Hepatocyte (in vitro differentiated cells): Measurements from ENCODE around the gene TMEM131L. TPM values are rescaled to one million over a fixed set of nuclear protein-coding genes. Genes with fewer than 3 reads are reported as not detected.

ENCODE experiments used
- DNase-seq: peaks from one replicate; pipeline ENCODE4 v3.0.0-alpha.2; 2016; ENCODE audit warnings: low spot score
- H2AFZ ChIP-seq: fragments of 200-600 bp; sonication (generic); 2 replicates; pipeline ENCODE4 v1.6.0; 2016; ENCODE audit warnings: antibody characterized with exemption, mild to moderate bottlenecking
- H3K27ac ChIP-seq: fragments of 200-600 bp; sonication (generic); 2 replicates; pipeline ENCODE4 v1.5.1; 2016; ENCODE audit warnings: mild to moderate bottlenecking
- H3K27me3 ChIP-seq: fragments of 200-600 bp; sonication (generic); 2 replicates; pipeline ENCODE4 v1.6.1; 2016
- H3K36me3 ChIP-seq: fragments of 200-600 bp; sonication (generic); replicated peaks from 2 replicates; pipeline ENCODE4 v1.5.1; 2016; ENCODE audit warnings: low read depth; ENCODE audit not compliant: insufficient read depth
- H3K4me1 ChIP-seq: fragments of 200-600 bp; sonication (generic); 2 replicates; pipeline ENCODE4 v1.5.1; 2016; ENCODE audit warnings: mild to moderate bottlenecking, moderate library complexity; ENCODE audit not compliant: insufficient read depth
- H3K4me2 ChIP-seq: fragments of 200-600 bp; sonication (generic); 2 replicates; pipeline ENCODE4 v1.6.0; 2016
- H3K4me3 ChIP-seq: fragments of 200-600 bp; sonication (generic); 2 replicates; pipeline ENCODE4 v1.5.1; 2016; ENCODE audit warnings: mild to moderate bottlenecking
- H3K79me2 ChIP-seq: fragments of 200-600 bp; sonication (generic); 2 replicates; pipeline ENCODE4 v1.6.0; 2017; ENCODE audit warnings: mild to moderate bottlenecking
- H3K9me2 ChIP-seq: fragments of 200-600 bp; sonication (generic); replicated peaks from 2 replicates; pipeline ENCODE4 v1.6.0; 2017; ENCODE audit warnings: mild to moderate bottlenecking; ENCODE audit not compliant: insufficient read depth
- H3K9me3 ChIP-seq: fragments of 200-600 bp; sonication (generic); 2 replicates; pipeline ENCODE4 v1.5.1; 2016; ENCODE audit warnings: low read depth, mild to moderate bottlenecking
- H4K20me1 ChIP-seq: fragments of 200-600 bp; sonication (generic); 2 replicates; pipeline ENCODE4 v1.6.0; 2016; ENCODE audit warnings: mild to moderate bottlenecking; ENCODE audit not compliant: insufficient read depth, poor library complexity, severe bottlenecking
- EZH2 ChIP-seq: fragments of 200-600 bp; sonication (generic); IDR thresholded peaks from 2 replicates; pipeline ENCODE4 v1.6.1; 2016; ENCODE audit warnings: antibody characterized with exemption, mild to moderate bottlenecking, borderline replicate concordance
- EZH2phosphoT487 ChIP-seq: fragments of 200-600 bp; sonication (generic); IDR thresholded peaks from one replicate; pipeline ENCODE4 v1.6.1; 2018; ENCODE audit warnings: antibody characterized with exemption, mild to moderate bottlenecking, low read depth, moderate library complexity; ENCODE audit not compliant: unreplicated experiment, severe bottlenecking
- WGBS: methylation state at CpG from one replicate; pipeline ENCODE4 v1.1.6; 2016; ENCODE audit warnings: low lambda C conversion rate; ENCODE audit errors: missing lambda C conversion rate; 5-methylcytosine and 5-hydroxymethylcytosine counted together
- polyA plus RNA-seq: library from polyadenylated mRNA; unstranded; fragments of >200 nt; fragmentation: Nextera tagmentation; extraction: Ambion mirVana; gene quantifications from 2 replicates; pipeline ENCODE4 v1.2.1, GENCODE V29; 2016
- total RNA-seq: library from RNA; depleted of rRNA; stranded (reverse); fragments of >200 nt; gene quantifications from 2 replicates; pipeline ENCODE4 v1.2.3, GENCODE V29; 2014
- TF ChIP-seq, protein P1 (sequence below): fragments of 200-600 bp; sonication (generic); IDR thresholded peaks from 2 replicates; pipeline ENCODE4 v1.5.1; 2016; ENCODE audit warnings: antibody characterized with exemption, mild to moderate bottlenecking; ENCODE audit not compliant: poor library complexity

The TMEM131L gene
- total and polyA plus RNA-seq, 2 experiments from 2014 or later, result 6.3 to 10.5 TPM

DNA sequence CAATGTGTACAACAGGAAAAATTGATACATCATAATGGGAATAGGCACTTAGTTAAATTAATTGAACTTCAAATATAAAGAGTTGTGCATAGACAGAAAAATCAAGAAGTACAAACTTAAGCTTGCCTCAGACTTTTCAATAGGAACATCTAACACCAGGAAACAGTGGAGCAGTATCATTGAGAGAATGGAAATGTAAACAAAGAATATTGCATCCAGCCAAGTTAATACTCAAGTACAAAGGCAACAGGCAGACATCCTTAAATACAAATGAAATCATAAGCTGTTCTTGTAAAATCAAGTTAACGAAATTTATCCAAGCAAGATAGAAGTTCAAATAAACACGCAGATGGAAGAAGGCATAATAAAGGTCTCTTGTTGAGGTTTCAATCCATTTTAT lies 146.7 kb downstream of the TMEM131L start:
- DNase-seq, result no peak
- WGBS, result 84% methylated on average over 2 of the region's 2 CpGs
- Histone ChIP-seq H3K27ac (no peak overlapping the region), H3K79me2 (no peaks in the 10 kb centered on the region), H3K4me1 (no peaks in the 10 kb centered on the region), H3K9me2 (no peaks in the 10 kb centered on the region), H3K27me3 (no peaks in the 10 kb centered on the region), H4K20me1 (no peaks in the 10 kb centered on the region), H2AFZ (no peak overlapping the region), H3K4me2 (no peak overlapping the region), H3K9me3 (no peaks in the 10 kb centered on the region), H3K36me3 (no peaks in the 10 kb centered on the region), H3K4me3 (no peak overlapping the region)
- TF ChIP-seq EZH2phosphoT487, result no peak
- TF ChIP-seq, protein P1, sequence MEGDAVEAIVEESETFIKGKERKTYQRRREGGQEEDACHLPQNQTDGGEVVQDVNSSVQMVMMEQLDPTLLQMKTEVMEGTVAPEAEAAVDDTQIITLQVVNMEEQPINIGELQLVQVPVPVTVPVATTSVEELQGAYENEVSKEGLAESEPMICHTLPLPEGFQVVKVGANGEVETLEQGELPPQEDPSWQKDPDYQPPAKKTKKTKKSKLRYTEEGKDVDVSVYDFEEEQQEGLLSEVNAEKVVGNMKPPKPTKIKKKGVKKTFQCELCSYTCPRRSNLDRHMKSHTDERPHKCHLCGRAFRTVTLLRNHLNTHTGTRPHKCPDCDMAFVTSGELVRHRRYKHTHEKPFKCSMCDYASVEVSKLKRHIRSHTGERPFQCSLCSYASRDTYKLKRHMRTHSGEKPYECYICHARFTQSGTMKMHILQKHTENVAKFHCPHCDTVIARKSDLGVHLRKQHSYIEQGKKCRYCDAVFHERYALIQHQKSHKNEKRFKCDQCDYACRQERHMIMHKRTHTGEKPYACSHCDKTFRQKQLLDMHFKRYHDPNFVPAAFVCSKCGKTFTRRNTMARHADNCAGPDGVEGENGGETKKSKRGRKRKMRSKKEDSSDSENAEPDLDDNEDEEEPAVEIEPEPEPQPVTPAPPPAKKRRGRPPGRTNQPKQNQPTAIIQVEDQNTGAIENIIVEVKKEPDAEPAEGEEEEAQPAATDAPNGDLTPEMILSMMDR, result no peak
- TF ChIP-seq EZH2, result no peak

DNA sequence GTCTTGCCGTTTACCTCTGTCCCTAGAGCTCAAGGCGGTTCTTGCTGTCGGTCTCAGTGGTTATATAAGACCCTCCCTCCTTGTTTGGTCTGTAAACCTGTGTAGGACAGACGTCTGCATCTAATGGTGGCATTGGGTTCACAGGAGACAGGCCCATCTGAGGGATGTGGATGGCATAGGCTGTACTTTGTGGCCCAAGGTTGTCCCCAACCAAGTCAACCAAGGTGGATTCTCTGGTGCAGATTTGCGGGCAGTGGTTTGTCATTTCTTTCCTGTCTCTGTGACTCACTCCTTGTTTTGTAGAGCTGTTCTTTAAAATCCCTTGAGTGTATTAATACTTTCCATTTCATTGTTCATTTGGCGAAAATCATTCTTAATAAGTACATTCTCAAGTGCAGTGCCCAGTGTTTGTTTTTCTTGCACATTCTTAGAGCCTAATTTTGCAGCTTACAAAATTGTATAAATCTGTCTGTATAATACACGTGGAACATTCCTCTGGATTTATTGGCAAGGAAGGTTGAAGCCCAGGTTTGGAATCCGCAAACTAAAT lies 149.9 kb downstream of the TMEM131L start:
- H3K9me3 ChIP-seq, result no peaks in the 10 kb centered on the region
- 93% methylated on average over 8 of the region's 8 CpGs for WGBS
- H3K27ac ChIP-seq, result no peak overlapping the region

DNA sequence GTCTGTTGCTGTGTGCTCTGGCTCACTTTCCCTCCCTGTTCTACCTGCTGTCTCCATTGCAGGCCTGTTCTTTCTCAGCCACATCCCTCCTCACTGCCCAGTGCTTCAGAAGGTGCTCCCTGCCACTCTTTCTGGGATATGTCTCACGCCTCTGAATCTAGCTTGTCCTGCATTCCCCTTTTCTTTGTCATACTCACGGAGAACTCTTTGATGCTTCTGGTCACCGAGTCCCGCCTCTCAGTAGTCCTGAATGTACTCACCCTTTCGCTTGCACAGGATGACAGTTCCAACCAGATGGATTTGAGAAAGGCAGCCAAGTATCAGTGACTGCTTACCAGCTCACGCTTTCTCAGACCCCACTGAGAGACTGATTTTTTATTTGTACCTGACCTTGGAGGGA lies 152.7 kb downstream of the TMEM131L start:
- Histone ChIP-seq H2AFZ (no peak overlapping the region), H3K4me3 (no peak overlapping the region), H3K9me3 (no peaks in the 10 kb centered on the region), H4K20me1 (no peaks in the 10 kb centered on the region), H3K4me1 (no peaks in the 10 kb centered on the region), H3K9me2 (no peaks in the 10 kb centered on the region), H3K27ac (no peak overlapping the region), H3K36me3 (no peaks in the 10 kb centered on the region), H3K79me2 (no peaks in the 10 kb centered on the region), H3K4me2 (no peak overlapping the region), H3K27me3 (no peaks in the 10 kb centered on the region)
- no peak for DNase-seq
- WGBS, result 68% methylated on average over 6 of the region's 6 CpGs
- TF ChIP-seq EZH2phosphoT487 (no peak), EZH2 (no peak)
- TF ChIP-seq, protein P1, result no peak

More for the DNA sequence above, 149.9 kb downstream of the TMEM131L start:
- H3K9me2 ChIP-seq, result no peaks in the 10 kb centered on the region
- no peak overlapping the region for H3K4me2 ChIP-seq
- no peaks in the 10 kb centered on the region for H3K79me2 ChIP-seq
- DNase-seq, result no peak
- TF ChIP-seq, protein P1, result no peak
- TF ChIP-seq EZH2 (no peak), EZH2phosphoT487 (no peak)
- no peaks in the 10 kb centered on the region for H4K20me1 ChIP-seq
- no peaks in the 10 kb centered on the region for H3K36me3 ChIP-seq
- no peaks in the 10 kb centered on the region for H3K4me1 ChIP-seq
- no peak overlapping the region for H3K4me3 ChIP-seq
- no peak overlapping the region for H2AFZ ChIP-seq
- H3K27me3 ChIP-seq, result no peaks in the 10 kb centered on the region

DNA sequence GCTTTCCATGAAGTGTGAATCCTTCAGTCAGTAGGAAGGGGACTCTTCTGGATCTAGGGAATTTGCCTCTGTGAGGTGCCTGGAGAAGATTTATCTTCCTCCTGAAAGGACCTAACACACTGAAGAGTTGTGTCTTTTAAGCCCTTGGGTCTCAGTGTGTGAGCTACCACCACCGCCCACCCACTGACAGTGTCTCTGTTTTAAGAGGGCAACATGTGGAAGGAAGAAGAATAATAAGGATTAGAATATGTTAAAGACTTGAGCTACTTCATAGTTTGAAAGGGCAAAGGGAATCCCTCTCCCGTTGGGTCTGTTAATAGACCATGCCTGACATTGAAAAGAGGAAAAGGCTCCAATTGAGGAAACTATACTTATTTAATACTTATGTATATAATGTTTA lies 153.7 kb downstream of the TMEM131L start:
- Histone ChIP-seq H3K4me3 (no peak overlapping the region), H3K27me3 (no peaks in the 10 kb centered on the region), H3K4me1 (no peaks in the 10 kb centered on the region), H3K79me2 (no peaks in the 10 kb centered on the region), H3K4me2 (no peak overlapping the region), H2AFZ (no peak overlapping the region), H4K20me1 (no peaks in the 10 kb centered on the region), H3K9me3 (no peaks in the 10 kb centered on the region), H3K36me3 (no peaks in the 10 kb centered on the region), H3K9me2 (no peaks in the 10 kb centered on the region), H3K27ac (no peak overlapping the region)
- TF ChIP-seq, protein P1, result no peak
- TF ChIP-seq EZH2phosphoT487 (no peak), EZH2 (no peak)
- no peak for DNase-seq
- WGBS, result 48% methylated on average over 2 of the region's 2 CpGs
